Keratinocyte (primary cell): ENCODE measurements around the gene SP140.

ENCODE experiments used
- EZH2 ChIP-seq: IDR thresholded peaks from one replicate; pipeline ENCODE4 v1.6.1; 2012; ENCODE audit warnings: inconsistent platforms, mild to moderate bottlenecking, low read length, moderate library complexity
- TF ChIP-seq, protein P1 (sequence below), 3 experiments: IDR thresholded peaks in 1 of 3; conservative IDR thresholded peaks in 1 of 3; optimal IDR thresholded peaks in 1 of 3; 2 replicates in 2 of 3; 3 replicates in 1 of 3; pipeline versions ENCODE3 to v1.5.1; 2011; ENCODE audit warnings: low read length in 3 of 3, mild to moderate bottlenecking in 3 of 3, moderate library complexity in 2 of 3, control low read depth in 1 of 3, inconsistent platforms in 1 of 3; ENCODE audit not compliant: insufficient read depth in 2 of 3; ENCODE audit errors: extremely low read depth in 1 of 3

DNA sequence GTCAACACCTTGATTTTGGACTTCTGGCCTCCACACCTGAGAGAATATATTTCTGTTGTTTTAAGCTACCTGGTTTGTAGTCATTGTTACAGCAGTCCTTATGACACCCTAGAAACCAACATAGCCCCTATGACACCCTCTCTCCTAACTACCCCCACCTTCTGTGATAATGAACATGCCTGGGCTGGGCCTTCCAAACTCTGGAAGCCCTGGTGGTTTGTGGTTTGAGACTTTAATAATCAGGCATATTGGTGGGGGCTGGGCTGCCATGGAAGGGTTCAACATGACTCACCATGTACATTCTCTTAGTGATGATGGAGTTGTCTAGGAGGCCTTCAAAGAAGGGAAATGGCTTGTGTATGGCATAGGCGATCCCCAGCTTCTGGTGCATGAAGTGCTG, 9.0 kb upstream of the SP140 start:
- TF ChIP-seq, protein P1, sequence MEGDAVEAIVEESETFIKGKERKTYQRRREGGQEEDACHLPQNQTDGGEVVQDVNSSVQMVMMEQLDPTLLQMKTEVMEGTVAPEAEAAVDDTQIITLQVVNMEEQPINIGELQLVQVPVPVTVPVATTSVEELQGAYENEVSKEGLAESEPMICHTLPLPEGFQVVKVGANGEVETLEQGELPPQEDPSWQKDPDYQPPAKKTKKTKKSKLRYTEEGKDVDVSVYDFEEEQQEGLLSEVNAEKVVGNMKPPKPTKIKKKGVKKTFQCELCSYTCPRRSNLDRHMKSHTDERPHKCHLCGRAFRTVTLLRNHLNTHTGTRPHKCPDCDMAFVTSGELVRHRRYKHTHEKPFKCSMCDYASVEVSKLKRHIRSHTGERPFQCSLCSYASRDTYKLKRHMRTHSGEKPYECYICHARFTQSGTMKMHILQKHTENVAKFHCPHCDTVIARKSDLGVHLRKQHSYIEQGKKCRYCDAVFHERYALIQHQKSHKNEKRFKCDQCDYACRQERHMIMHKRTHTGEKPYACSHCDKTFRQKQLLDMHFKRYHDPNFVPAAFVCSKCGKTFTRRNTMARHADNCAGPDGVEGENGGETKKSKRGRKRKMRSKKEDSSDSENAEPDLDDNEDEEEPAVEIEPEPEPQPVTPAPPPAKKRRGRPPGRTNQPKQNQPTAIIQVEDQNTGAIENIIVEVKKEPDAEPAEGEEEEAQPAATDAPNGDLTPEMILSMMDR (optimal IDR thresholded peaks at IDR 0.05 in 1 of 3, IDR thresholded peaks at IDR 0.05 in 1 of 3, conservative IDR thresholded peaks at IDR 0.05 in 1 of 3; ENCODE audit: extremely low read depth in 1 of 3, insufficient read depth in 2 of 3, low read length in 3 of 3), result no peak
- TF ChIP-seq EZH2, result no peak
